VCaP (cell line): ENCODE data around the gene MFSD6L.
A peak's percentile ranks its signal among the peaks of the same experiment; 100 is the strongest.

Source experiments
- H3K27ac ChIP-seq: fragments of 450-650 bp; 2 replicates; pipeline ENCODE4 v1.5.1; 2017
- TF ChIP-seq, protein P1 (sequence below): fragments of 450-650 bp; conservative IDR thresholded peaks from 2 replicates; pipeline ENCODE4 v1.5.1; 2017; ENCODE audit warnings: mild to moderate bottlenecking, moderate library complexity

The MFSD6L gene

DNA sequence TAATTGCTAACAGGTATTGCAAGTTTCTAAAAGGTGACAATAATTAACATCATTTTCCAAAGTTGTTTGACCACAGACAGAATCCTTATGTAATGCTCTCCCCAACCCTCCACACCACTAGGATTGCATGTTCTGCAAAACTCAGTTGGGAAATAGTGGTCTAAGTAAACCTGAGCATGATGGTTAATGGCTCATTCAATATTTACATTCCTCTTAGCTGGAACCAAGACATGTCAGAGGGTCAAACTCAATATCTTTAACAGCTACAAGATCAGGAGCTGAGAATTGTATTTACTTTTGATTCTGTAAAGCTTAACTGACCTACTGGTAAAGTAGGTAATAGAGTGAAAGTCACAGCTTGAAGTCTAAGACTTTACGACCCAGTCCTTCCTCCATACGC lies 10.2 kb downstream of the MFSD6L start:
- TF ChIP-seq, protein P1, sequence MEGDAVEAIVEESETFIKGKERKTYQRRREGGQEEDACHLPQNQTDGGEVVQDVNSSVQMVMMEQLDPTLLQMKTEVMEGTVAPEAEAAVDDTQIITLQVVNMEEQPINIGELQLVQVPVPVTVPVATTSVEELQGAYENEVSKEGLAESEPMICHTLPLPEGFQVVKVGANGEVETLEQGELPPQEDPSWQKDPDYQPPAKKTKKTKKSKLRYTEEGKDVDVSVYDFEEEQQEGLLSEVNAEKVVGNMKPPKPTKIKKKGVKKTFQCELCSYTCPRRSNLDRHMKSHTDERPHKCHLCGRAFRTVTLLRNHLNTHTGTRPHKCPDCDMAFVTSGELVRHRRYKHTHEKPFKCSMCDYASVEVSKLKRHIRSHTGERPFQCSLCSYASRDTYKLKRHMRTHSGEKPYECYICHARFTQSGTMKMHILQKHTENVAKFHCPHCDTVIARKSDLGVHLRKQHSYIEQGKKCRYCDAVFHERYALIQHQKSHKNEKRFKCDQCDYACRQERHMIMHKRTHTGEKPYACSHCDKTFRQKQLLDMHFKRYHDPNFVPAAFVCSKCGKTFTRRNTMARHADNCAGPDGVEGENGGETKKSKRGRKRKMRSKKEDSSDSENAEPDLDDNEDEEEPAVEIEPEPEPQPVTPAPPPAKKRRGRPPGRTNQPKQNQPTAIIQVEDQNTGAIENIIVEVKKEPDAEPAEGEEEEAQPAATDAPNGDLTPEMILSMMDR = no peak
- H3K27ac ChIP-seq = peak overlapping the region; percentile 31; the same call in 1 of the 2 replicates

- TF ChIP-seq, protein P1 = peak; percentile 85
- no peak overlapping the region for H3K27ac ChIP-seq
Measured at GRCh38 chr17:8785547-8786413, 13.4 kb downstream of the MFSD6L start.

DNA sequence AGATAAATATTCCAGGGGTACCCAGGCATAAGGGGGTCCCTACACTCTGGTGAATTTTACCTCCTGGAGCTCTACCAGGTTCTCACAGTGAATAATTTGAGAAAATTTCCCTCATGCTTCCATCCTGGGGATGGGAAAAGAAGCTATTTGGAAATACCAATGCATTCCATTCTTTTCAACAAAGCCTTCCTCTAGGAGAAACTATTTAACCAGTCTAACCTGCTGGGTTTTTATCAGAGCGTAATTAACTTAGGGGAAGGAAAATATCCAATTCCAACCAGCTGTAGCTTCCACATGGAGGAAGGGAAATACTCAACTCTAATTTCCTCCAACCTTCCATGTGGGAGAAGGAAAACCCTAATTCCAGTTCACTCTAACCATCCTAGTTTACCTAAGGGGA lies 17.0 kb downstream of the MFSD6L start:
- TF ChIP-seq, protein P1 = no peak
- H3K27ac ChIP-seq = no peak overlapping the region

DNA sequence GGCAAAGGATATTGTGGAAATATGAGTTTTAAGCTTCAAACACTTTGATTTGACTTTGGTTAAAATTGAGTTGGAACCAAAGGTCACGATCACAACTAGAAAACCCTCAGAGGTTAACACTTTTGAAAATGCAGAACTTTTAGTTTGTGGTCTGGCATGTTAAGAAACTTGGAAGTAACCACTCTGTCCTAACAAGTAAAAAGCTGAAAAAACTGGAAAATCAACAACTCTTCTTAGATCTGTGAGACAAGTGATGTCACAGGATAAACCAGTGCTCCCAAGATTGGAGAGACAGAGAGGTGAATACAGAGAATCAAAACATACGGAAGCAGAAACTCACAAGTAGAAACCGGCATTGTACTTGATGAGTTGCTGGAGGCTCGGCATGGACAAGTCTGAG lies 17.4 kb downstream of the MFSD6L start:
- H3K27ac ChIP-seq = no peak overlapping the region
- TF ChIP-seq, protein P1 = no peak

DNA sequence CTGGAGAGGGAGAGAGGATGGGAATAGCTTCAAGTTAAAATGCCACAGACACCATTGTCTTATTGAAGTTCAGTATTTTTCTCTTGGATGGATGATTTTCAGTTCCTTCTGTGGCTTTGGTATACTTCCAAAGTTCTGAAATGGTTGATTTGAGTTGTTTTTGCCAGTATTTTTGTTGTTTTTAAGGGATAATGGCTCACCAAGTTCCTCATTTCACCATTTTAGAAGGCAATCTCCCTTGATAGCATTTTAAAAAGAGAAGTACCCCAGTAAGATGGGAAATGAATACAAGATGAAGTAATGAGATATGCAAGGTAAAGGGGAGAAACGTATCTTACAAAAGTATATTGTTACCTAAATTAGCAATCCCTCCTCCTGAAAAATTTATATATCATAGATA lies 22.3 kb downstream of the MFSD6L start:
- no peak overlapping the region for H3K27ac ChIP-seq
- TF ChIP-seq, protein P1 = no peak

GRCh38 chr17:8776248-8776647 lies 22.9 kb downstream of the MFSD6L start:
- H3K27ac ChIP-seq = no peak overlapping the region
- TF ChIP-seq, protein P1 = no peak

GRCh38 chr17:8766731-8767130 lies 32.4 kb downstream of the MFSD6L start:
- TF ChIP-seq, protein P1 = no peak
- no peak overlapping the region for H3K27ac ChIP-seq
